ENCODE measurements around the gene SV2B.

The SV2B gene

GRCh38 chr15:91153954-91154353 is 53.9 kb downstream of the SV2B start:
- H3K4me1 ChIP-seq (ENCODE audit: control insufficient read depth, insufficient read depth, low read length): no peaks in the 10 kb centered on the region
- TF ChIP-seq ZNF121 (tag by site-specific recombination; IDR thresholded peaks at IDR 0.05): no peak
- no peak for TF ChIP-seq ZNF654 (tag by site-specific recombination; IDR thresholded peaks at IDR 0.05; ENCODE audit: low read depth)
- TF ChIP-seq ZNF155 (tag by site-specific recombination; IDR thresholded peaks at IDR 0.05): no peak
- TF ChIP-seq YY2 (tag by site-specific recombination; IDR thresholded peaks at IDR 0.05): no peak
- TF ChIP-seq PATZ1 (tag by site-specific recombination; IDR thresholded peaks at IDR 0.05): no peak
- TF ChIP-seq ZBTB10 (tag by site-specific recombination; IDR thresholded peaks at IDR 0.05): no peak
- no peak for TF ChIP-seq ZIC2 (tag by site-specific recombination; IDR thresholded peaks at IDR 0.05)
- ChIA-PET CTCF (interaction anchor here (0.6 to 1.1 kb wide), 3 partner anchors 10 to 115 kb away, joined by 3 to 8 read pairs (median 3); no protein-coding TSS in a partner anchor), POLR2A (no interaction called here)
- no peak overlapping the region for H3K27ac ChIP-seq (ENCODE audit: extremely low read depth, low read depth, low read length)
- H3K4me3 ChIP-seq (ENCODE audit: low read depth, low read length): no peak overlapping the region
- H3K36me3 ChIP-seq (ENCODE audit: control insufficient read depth in 2 of 2, insufficient read depth in 1 of 2, low read length in 2 of 2): no peaks in the 10 kb centered on the region
- H3K9me3 ChIP-seq (ENCODE audit: control insufficient read depth, insufficient read depth, low read depth, low read length): no peaks in the 10 kb centered on the region

- ChIA-PET CTCF (interaction anchor here (1.1 kb wide), 1 partner anchor 12 kb away, joined by 3 read pairs; no protein-coding TSS in a partner anchor), POLR2A (no interaction called here)
- Histone ChIP-seq H3K4me1 (ENCODE audit: control insufficient read depth, insufficient read depth, low read length) (no peaks in the 10 kb centered on the region), H3K4me3 (ENCODE audit: low read depth, low read length) (no peak overlapping the region), H3K27ac (ENCODE audit: extremely low read depth, low read depth, low read length) (no peak overlapping the region), H3K36me3 (ENCODE audit: control insufficient read depth in 2 of 2, insufficient read depth in 1 of 2, low read length in 2 of 2) (no peaks in the 10 kb centered on the region), H3K9me3 (ENCODE audit: control insufficient read depth, insufficient read depth, low read depth, low read length) (no peaks in the 10 kb centered on the region)
- no peak for TF ChIP-seq ZNF433 (tag by site-specific recombination; IDR thresholded peaks at IDR 0.05; ENCODE audit: low read depth)
- TF ChIP-seq ZNF654 (tag by site-specific recombination; IDR thresholded peaks at IDR 0.05; ENCODE audit: low read depth): no peak
- no peak for TF ChIP-seq ZNF366 (tag by site-specific recombination; conservative IDR thresholded peaks at IDR 0.05)
- TF ChIP-seq ZNF394 (tag by site-specific recombination; IDR thresholded peaks at IDR 0.05; ENCODE audit: borderline replicate concordance): no peak
- TF ChIP-seq ZNF391 (tag by site-specific recombination; IDR thresholded peaks at IDR 0.05; ENCODE audit: borderline replicate concordance, low read depth): no peak
- no peak for TF ChIP-seq ZNF138 (tag by site-specific recombination; IDR thresholded peaks at IDR 0.05; ENCODE audit: borderline replicate concordance)
- no peak for TF ChIP-seq ZNF660 (tag by site-specific recombination; IDR thresholded peaks at IDR 0.05)
- TF ChIP-seq, protein P1, sequence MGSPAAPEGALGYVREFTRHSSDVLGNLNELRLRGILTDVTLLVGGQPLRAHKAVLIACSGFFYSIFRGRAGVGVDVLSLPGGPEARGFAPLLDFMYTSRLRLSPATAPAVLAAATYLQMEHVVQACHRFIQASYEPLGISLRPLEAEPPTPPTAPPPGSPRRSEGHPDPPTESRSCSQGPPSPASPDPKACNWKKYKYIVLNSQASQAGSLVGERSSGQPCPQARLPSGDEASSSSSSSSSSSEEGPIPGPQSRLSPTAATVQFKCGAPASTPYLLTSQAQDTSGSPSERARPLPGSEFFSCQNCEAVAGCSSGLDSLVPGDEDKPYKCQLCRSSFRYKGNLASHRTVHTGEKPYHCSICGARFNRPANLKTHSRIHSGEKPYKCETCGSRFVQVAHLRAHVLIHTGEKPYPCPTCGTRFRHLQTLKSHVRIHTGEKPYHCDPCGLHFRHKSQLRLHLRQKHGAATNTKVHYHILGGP (tag by site-specific recombination; IDR thresholded peaks at IDR 0.05): no peak
- TF ChIP-seq MYNN (tag by site-specific recombination; IDR thresholded peaks at IDR 0.05; ENCODE audit: borderline replicate concordance): no peak
- no peak for TF ChIP-seq ZNF560 (tag by site-specific recombination; IDR thresholded peaks at IDR 0.05; ENCODE audit: borderline replicate concordance)
- TF ChIP-seq SALL2 (tag by site-specific recombination; IDR thresholded peaks at IDR 0.05; ENCODE audit: borderline replicate concordance): no peak
- no peak for TF ChIP-seq ZBTB17 (tag by site-specific recombination; IDR thresholded peaks at IDR 0.05)
- TF ChIP-seq, protein P2, sequence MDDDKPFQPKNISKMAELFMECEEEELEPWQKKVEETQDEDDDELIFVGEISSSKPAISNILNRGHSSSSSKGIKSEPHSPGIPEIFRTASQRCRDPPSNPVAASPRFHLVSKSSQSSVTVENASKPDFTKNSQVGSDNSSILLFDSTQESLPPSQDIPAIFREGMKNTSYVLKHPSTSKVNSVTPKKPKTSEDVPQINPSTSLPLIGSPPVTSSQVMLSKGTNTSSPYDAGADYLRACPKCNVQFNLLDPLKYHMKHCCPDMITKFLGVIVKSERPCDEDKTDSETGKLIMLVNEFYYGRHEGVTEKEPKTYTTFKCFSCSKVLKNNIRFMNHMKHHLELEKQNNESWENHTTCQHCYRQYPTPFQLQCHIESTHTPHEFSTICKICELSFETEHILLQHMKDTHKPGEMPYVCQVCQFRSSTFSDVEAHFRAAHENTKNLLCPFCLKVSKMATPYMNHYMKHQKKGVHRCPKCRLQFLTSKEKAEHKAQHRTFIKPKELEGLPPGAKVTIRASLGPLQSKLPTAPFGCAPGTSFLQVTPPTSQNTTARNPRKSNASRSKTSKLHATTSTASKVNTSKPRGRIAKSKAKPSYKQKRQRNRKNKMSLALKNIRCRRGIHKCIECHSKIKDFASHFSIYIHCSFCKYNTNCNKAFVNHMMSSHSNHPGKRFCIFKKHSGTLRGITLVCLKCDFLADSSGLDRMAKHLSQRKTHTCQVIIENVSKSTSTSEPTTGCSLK (tag by site-specific recombination; IDR thresholded peaks at IDR 0.05): no peak
- no peak for TF ChIP-seq ZNF768 (tag by site-specific recombination; IDR thresholded peaks at IDR 0.05)
- no peak for TF ChIP-seq ZNF791 (tag by site-specific recombination; IDR thresholded peaks at IDR 0.05)
Measured at GRCh38 chr15:91156175-91156726, 56.2 kb downstream of the SV2B start.
